HG03025 (cell line): ENCODE measurements around the gene GPD2.
A peak's percentile ranks its signal among the peaks of the same experiment; 100 is the strongest.
"Not testable (repeated sequence)": the region's sequence is repeated elsewhere in the genome, so short reads cannot be mapped to it uniquely, and the experiment has no call there.

Experiments used
- ATAC-seq: cut with Tn5 transposase; IDR thresholded peaks from one replicate; pipeline ENCODE4 v1.9.1; 2021; ENCODE audit warnings: mild to moderate bottlenecking, moderate library complexity; ENCODE audit not compliant: unreplicated experiment, low FRiP score

GPD2 gene

GRCh38 chr2:156473445-156473844, 37.3 kb downstream of the GPD2 start:
- no peak for ATAC-seq

DNA sequence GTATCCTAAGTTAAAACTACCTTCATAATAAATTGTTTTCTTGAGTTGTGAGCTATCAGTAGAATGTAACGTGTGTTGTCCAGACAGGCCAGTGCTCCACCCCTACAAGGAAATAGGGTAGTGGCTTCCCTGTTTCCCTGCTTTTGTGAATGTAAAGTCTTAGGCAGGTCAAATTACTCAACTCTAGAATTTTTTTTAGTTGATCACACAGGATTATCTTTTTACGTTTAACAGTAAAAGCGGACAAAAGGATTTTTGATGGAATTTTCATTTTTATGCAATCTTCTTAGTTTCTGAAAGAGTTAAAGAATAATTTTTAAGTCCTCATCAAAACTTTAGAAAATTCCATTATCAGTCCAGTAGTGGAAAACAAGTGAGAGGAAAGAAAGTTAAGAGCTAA, 38.2 kb downstream of the GPD2 start:
- ATAC-seq = no peak

- peak; percentile 61 for ATAC-seq
Measured at GRCh38 chr2:156476021-156476849, 40.1 kb downstream of the GPD2 start.

DNA sequence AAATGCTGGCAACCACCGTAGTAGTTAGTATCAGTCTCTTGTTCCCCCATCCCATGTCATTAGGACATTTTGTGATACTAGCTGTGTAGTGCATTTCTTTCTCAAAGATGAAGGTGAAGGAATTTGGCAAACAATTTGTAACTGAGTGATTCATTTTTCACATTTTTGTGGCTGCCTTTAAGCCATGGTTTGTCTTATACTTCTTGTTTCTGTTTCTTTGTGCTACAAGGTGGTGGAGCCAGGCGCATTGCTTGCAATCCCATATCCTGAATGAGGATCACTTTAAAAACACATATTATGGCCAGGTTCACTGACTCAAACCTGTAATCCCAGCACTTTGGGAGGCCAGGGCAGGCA, 40.6 kb downstream of the GPD2 start:
- ATAC-seq = peak; percentile 68

GRCh38 chr2:156480376-156480775, 44.2 kb downstream of the GPD2 start:
- no peak for ATAC-seq

DNA sequence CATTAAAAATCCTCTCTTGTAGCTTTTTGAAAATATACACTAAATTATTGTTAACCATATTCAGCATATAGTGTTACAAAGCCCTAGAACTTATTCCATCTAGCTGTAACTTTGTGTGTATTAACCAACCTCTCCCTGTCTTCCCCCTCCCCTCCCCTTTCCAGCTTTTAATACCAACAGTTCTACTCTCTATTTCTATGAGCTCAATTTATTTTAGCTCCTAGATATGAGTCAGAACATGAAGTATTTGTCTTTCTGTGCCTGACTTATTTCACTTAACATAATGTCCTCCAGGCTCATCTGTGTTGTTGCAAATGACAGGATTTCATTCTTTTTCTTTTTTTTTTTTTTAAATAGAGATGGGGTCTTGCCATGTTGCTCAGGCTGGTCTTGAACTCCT, 45.1 kb downstream of the GPD2 start:
- no peak for ATAC-seq

DNA sequence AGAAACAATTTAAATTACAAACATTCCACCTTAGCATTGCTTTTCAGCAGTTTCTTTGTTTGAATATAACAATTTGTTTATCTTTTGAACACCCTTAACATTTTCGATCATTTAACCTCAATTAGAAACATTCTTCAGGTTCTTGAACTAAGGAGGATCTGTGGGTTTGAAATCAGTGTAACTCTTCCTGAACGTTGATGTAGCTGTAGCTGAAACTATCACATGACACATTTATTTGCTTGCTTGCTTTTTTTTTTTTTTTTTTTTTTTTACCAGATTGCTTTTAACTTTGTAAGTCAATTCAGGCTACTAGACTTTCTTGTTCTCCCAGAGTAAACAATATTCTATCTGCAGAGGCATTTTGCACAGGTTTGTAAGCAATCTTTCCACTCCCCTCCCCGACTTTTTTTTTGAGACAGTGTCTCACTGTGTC, 47.6 kb downstream of the GPD2 start:
- no peak for ATAC-seq

DNA sequence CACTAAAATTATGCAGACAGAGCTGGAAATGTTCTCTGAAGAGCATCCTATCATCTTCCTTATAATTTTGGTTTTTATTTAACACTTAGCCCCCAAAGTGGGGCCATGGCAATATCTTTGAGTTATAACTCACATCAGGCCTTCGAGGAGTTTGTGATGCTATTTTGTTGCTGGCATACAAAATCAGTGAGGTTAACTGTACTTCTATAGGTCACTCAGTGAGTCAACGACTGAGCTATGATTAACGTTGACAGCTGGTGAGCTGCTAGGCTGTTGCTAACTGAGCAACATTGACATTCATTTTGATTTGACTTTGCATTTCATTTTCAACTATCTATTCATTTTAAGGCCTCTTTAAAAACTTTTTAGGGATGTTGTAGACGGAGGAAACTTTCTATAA, 50.0 kb downstream of the GPD2 start:
- ATAC-seq = no peak

GRCh38 chr2:156486614-156487013, 50.4 kb downstream of the GPD2 start:
- ATAC-seq = no peak

DNA sequence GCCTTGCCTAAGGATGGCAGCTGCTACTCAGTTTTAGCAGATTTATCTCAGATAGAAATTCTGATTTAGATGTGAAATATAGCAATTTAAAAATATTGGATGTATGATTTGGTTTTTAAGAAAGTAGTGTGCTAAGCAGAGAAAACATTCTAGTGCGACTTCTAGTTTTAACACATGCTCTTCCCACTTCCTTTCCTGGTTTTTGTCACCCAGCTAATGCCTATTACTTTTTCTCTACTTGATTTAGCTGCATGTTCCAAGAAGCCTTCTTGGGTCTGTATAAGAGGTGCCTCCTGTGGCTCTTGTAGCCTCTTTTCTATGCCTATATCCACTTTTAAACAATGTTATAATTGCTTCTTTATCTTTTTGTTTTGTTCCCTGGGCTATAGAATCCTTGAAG, 53.0 kb downstream of the GPD2 start:
- ATAC-seq = no peak

DNA sequence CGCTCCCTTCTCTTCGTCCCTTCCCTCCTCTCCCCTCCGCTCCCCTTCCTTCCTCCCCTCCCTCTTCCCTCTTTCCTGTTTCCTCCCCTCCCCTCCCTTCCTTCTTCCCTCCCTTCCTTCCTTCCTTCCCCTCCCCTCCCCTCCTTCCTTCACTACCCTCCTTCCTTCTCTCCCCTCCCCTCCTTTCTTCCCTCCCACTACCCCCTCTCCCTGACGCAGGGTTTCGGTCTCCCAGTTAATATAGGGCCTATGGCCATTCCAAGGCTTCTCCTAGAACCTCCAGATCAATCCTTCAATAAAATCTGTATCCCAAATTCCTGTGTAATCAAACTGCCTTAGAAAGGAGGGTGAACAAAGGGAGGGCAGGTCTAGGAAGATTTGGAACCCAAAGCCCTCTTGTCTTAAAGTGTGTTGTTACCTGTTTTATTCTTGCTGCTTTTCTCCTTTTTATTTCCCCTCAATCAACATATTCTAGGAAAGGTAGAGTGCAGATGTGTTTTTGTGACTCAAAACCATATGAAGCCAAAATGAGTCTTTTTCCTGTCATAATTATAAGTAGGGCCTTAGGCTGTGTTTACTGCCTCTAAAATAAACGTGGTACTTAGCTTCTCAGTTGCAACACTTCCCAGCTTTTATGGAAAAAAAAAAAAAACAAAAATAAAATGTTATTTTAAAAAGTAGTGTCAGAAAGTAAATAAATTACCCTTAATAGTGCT, 53.7 kb downstream of the GPD2 start:
- ATAC-seq = no peak

- ATAC-seq = no peak
Measured at GRCh38 chr2:156490466-156490840, 54.3 kb downstream of the GPD2 start.

DNA sequence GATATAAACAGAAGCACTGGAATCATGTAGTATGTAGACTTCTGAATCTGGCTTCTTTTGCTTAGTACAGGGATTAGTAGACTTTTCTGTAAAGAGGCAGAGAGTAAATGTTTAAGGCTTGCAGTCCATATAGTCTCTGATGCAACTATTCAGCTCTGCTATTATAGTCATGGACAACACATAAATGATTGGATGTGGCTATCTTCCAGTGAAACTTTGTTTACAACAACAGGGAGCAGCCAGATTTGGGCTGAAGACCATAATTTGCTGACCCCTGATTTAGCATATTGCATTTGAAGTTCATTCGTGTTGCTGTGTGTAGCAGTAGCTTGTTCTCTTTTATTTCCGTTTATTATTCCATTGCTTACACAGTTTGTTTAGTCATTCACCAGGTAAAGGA, 55.0 kb downstream of the GPD2 start:
- no peak for ATAC-seq

DNA sequence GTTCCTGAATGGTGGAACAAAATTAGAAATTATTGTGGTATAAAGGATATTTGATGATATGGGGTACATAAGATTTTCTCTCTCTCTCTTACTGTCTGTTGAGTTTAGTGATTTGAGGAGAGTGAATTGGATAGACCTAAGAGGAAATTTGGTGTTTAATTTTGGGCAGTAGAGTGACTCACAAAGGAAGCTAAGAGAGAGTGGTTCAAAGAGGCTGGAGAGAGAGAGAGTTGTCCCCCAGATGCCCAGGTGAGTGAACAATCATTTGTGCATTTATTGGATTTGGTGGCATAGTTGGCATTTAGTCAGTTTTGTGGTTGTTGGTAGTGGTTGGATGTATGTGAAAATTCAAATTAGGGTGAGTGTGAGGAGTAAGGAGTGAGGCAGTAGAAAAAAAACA, 56.8 kb downstream of the GPD2 start:
- no peak for ATAC-seq

DNA sequence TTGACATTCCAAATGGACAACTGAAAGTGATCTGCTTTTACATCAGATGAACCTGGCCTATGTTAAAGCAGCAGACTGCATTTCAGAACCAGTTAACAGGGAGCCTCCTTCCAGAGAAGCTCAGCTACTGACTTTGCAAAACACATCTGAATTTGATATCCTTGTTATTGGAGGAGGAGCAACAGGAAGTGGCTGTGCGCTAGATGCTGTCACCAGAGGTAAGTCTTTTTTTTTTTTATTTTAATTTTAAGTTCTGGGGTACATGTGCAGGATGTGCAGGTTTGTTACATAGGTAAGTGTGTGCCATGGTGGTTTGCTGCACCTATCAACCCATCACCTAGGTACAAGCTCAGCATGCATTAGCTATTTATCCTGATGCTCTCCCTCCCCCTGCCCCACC, 59.8 kb downstream of the GPD2 start:
- not testable (repeated sequence) for ATAC-seq

- peak; percentile 78 for ATAC-seq
Measured at GRCh38 chr2:156505696-156506095, 69.5 kb downstream of the GPD2 start.

DNA sequence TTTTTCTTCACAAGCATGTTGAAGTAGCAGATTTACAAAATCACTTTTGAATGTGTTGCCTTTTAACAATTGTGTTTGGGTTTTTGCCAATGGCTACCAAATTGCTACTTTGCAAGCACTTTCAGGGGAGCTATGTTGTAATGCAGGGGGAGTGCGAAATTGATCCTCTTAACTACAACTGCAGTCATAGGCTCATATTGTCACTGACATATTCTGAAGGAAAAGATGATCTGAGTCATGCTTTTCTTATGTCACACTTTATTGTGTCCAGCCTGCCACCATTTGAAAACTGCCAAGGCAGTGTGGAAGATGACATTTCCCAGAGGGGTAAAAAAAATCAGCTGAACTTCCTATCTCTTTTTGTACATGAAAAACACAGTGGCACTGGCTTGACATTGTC, 74.9 kb downstream of the GPD2 start:
- ATAC-seq = no peak

- no peak for ATAC-seq
Measured at GRCh38 chr2:156511803-156512202, 75.6 kb downstream of the GPD2 start.

DNA sequence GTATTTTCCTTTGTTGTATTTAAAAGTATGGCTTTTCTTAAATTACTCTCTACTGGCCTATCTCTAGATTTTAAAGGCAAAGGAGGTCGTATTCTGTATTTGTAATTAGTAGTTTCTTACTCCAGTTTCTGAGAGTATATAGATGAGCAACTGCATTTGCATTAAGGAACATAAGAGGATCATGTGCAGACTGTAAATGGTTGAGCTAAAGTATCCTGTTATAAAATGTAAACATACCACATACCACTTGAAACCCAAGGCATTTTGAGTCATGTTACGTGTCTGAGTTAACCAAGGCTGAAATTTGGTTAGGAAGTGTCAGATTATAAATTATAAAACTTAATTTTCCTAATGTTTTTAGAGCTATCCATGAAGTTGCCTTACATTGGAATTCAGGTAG, 76.3 kb downstream of the GPD2 start:
- no peak for ATAC-seq

DNA sequence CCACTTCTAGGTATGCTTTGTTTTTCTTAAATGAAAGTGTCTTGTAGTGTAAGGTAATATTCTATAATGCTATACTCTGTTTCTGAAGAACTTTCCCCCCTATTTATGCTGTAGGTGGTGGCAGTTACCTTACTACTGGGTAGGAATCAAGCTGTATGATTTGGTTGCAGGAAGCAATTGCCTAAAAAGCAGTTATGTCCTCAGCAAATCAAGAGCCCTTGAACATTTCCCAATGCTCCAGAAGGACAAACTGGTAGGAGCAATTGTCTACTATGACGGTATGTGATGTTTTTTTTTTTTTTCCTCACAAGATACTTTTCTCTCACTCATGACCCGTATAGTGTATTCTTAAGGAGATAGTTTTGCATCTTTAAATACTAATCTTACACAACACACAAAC, 77.0 kb downstream of the GPD2 start:
- ATAC-seq = no peak

- ATAC-seq = no peak
Measured at GRCh38 chr2:156517419-156517818, 81.2 kb downstream of the GPD2 start.

DNA sequence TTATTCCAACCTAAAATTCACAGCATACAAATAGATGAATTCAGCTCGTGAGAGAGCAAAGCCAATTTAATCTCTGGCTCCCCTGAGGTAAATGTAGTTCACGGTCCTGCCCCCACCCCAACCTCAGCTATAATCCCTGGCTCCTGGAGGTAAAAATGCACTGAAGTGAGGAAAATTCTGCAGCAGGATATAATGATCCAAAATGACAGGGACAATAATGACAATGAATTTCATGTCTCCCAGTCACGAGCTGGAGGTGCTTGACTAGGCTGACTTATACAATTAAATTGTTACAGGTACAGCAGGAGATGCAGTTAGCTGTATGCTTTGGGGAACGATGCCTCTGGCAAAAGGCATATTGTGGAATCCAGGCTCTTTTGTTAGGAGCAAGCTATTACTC, 82.0 kb downstream of the GPD2 start:
- no peak for ATAC-seq
